Measurements from ENCODE around the gene KRIT1. TPM values are rescaled to one million over a fixed set of nuclear protein-coding genes. Genes with fewer than 3 reads are reported as not detected.

Gene KRIT1
- total and polyA plus RNA-seq, 4 donors: 14.3 to 65.2 (median 28.4) TPM

GRCh38 chr7:92155108-92155739 is 90.5 kb downstream of the KRIT1 start:
- H3K9me3 ChIP-seq (ENCODE audit: control insufficient read depth, low read length): no peaks in the 10 kb centered on the region
- H3K4me1 ChIP-seq (ENCODE audit: control insufficient read depth in 1 of 2, insufficient read depth in 2 of 2, low read length in 2 of 2): no peaks in the 10 kb centered on the region
- intact Hi-C loops (cut with DNase I): no loop called here
- DNase-seq: no peak
- no peak overlapping the region for H3K4me3 ChIP-seq (ENCODE audit: low read length in 2 of 2)
- ATAC-seq (ENCODE audit: low FRiP score): no peak
- 92 to 95% methylated on average over 1 of the region's 1 CpG for WGBS, 2 donors
- H3K36me3 ChIP-seq (ENCODE audit: control insufficient read depth in 1 of 2, insufficient read depth in 2 of 2, low read length in 1 of 2): no peaks in the 10 kb centered on the region
- no peak overlapping the region for H3K27ac ChIP-seq (ENCODE audit: low read depth in 1 of 2, low read length in 2 of 2)
- H3K27me3 ChIP-seq (ENCODE audit: control insufficient read depth in 1 of 2, insufficient read depth in 2 of 2, low read length in 1 of 2): no peaks in the 10 kb centered on the region

GRCh38 chr7:92150450-92151017 is 95.2 kb downstream of the KRIT1 start:
- H3K27me3 ChIP-seq (ENCODE audit: control insufficient read depth in 1 of 2, insufficient read depth in 2 of 2, low read length in 1 of 2): no peaks in the 10 kb centered on the region
- WGBS, 2 donors: 50 to 76% methylated on average over 1 of the region's 1 CpG
- no peak overlapping the region for H3K27ac ChIP-seq (ENCODE audit: low read depth in 1 of 2, low read length in 2 of 2)
- no peaks in the 10 kb centered on the region for H3K36me3 ChIP-seq (ENCODE audit: control insufficient read depth in 1 of 2, insufficient read depth in 2 of 2, low read length in 1 of 2)
- no peak overlapping the region for H3K4me3 ChIP-seq (ENCODE audit: low read length in 2 of 2)
- ATAC-seq (ENCODE audit: low FRiP score): no peak
- no peak for DNase-seq
- intact Hi-C loops (cut with DNase I): no loop called here
- no peaks in the 10 kb centered on the region for H3K4me1 ChIP-seq (ENCODE audit: control insufficient read depth in 1 of 2, insufficient read depth in 2 of 2, low read length in 2 of 2)
- H3K9me3 ChIP-seq (ENCODE audit: control insufficient read depth, low read length): no peaks in the 10 kb centered on the region

GRCh38 chr7:92149736-92150239 is 95.9 kb downstream of the KRIT1 start:
- no peak for DNase-seq
- H3K27me3 ChIP-seq (ENCODE audit: control insufficient read depth in 1 of 2, insufficient read depth in 2 of 2, low read length in 1 of 2): no peaks in the 10 kb centered on the region
- no peak for ATAC-seq (ENCODE audit: low FRiP score)
- H3K4me1 ChIP-seq (ENCODE audit: control insufficient read depth in 1 of 2, insufficient read depth in 2 of 2, low read length in 2 of 2): no peaks in the 10 kb centered on the region
- no peaks in the 10 kb centered on the region for H3K36me3 ChIP-seq (ENCODE audit: control insufficient read depth in 1 of 2, insufficient read depth in 2 of 2, low read length in 1 of 2)
- no peaks in the 10 kb centered on the region for H3K9me3 ChIP-seq (ENCODE audit: control insufficient read depth, low read length)
- H3K4me3 ChIP-seq (ENCODE audit: low read length in 2 of 2): no peak overlapping the region
- intact Hi-C loops (cut with DNase I): no loop called here
- 93 to 95% methylated on average over 5 of the region's 5 CpGs for WGBS, 2 donors
- H3K27ac ChIP-seq (ENCODE audit: low read depth in 1 of 2, low read length in 2 of 2): no peak overlapping the region

Small RNA genes lying within 50 kb of the gene (microRNA-seq; reads per million reads assigned to microRNA genes)
- gene MIR1285-1: 0 reads per million in 2 donors

Other genes with a start within 250 kb of the KRIT1 start
- gene CYP51A1, start 111.4 kb downstream of the KRIT1 start, total RNA-seq: 10 to 100 TPM; 30.7 to 38.4 TPM
- 10 to 100 TPM in 1 of 2 donors, 1 to 10 TPM in 1; 9.4 to 15.1 TPM for gene CYP51A1, start 111.4 kb downstream of the KRIT1 start, polyA plus RNA-seq
- gene LRRD1, start 66.8 kb downstream of the KRIT1 start, total RNA-seq: under 1 TPM in 1 of 2 donors, not detected in 1; 0.51 TPM
- gene LRRD1, start 66.8 kb downstream of the KRIT1 start, polyA plus RNA-seq: not detected
- 10 to 100 TPM; 71.0 to 75.1 TPM for gene ANKIB1, start 60 bp upstream of the KRIT1 start, total RNA-seq
- 10 to 100 TPM; 12.0 to 17.0 TPM for gene ANKIB1, start 60 bp upstream of the KRIT1 start, polyA plus RNA-seq
- 10 to 100 TPM; 34.3 to 48.7 TPM for gene GATAD1, start 201.6 kb upstream of the KRIT1 start, total RNA-seq
- 10 to 100 TPM; 14.3 to 49.5 TPM for gene GATAD1, start 201.6 kb upstream of the KRIT1 start, polyA plus RNA-seq
- not detected for gene ERVW-1, start 232.0 kb upstream of the KRIT1 start, total RNA-seq
- gene ERVW-1, start 232.0 kb upstream of the KRIT1 start, polyA plus RNA-seq: not detected